Stimulated activated CD8-positive, alpha-beta memory T cell treated with anti-CD3 and anti-CD28 coated beads, Interleukin-7, amount 100 ng/mL, for 24 hours (primary cell): ENCODE measurements around the gene SETD3.

Source experiments
- DNase-seq: peaks from one replicate; pipeline ENCODE4 v3.0.0-alpha.2; 2020; ENCODE audit warnings: low read depth

The SETD3 gene

GRCh38 chr14:99422228-99423010 is 58.2 kb downstream of the SETD3 start:
- DNase-seq = no peak

DNA sequence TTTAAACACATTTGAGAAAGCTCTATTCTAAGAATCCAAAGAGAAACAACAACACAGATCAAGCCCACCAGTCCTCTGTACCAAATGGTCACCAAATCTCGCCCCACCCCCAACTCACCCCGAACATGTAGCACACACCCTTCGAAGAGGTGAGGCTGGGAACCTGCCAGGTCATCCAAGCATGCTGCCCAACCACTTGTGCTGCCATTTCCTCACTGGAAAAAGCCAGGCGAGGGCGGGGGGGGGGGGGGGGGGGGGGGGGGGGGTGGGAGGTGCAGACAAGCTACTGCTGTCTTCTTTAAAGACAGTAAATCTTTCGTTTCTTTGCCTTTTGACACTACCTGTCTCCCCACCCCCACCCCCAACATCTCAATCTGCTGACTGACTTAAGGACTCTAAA is 59.9 kb downstream of the SETD3 start:
- no peak for DNase-seq

DNA sequence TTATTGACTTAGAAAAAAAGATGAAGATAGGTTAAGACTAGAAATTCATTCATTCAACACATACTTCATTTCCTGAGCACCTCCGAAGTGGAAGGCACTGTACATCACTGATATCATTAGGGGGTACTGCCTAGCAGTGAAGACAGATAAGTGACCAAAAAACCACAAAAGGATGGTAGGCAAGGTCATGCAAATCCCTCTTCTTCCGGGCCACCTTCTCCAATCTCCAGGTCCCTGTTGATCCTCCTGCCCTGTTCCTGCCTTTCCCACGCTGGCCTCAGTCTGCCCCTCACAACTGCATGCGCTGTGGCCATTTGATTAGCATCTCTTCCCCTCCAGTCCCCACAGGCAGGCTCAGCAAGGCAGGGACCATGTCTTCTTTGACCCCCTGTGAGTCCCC is 60.8 kb downstream of the SETD3 start:
- no peak for DNase-seq

DNA sequence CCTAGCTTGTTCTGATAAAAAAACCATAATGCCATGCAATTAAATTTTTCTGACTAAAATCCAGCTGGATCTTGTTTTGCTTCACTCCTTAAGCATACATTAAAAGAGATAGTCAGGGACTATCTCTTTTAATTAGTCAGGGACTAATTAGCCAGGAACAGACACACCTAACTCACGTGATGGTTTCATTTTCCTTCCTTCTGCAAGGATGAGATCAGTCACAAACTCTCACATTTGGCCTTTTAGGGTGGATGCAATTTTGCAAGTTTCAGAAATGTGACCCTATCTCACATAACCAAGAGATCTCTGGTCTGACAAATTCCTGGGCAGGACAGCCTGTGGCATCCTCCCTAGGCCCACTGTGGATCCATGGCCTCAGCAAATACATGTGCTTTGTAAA is 62.4 kb downstream of the SETD3 start:
- DNase-seq = no peak

DNA sequence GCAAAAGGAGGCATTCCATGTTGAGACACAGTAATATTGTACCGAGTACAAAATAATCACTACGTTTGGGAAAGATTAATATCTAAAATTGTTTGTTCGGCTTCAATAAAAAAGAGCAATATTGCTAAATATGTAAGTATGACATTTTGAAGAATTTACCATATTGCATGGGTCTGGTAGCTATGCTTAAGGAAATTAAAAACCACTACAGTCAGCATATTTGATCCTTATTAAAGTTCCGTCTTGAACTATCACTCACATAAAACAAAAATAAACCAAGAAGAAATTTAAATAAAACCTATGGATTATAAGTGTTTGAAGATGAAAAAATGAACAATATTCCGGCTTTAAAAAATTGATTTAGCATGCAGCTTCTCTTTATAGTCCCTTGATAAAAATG is 63.8 kb downstream of the SETD3 start:
- no peak for DNase-seq

- no peak for DNase-seq
Measured at GRCh38 chr14:99415496-99416281, 65.0 kb downstream of the SETD3 start.

- no peak for DNase-seq
Measured at GRCh38 chr14:99413911-99414310, 66.7 kb downstream of the SETD3 start.

DNA sequence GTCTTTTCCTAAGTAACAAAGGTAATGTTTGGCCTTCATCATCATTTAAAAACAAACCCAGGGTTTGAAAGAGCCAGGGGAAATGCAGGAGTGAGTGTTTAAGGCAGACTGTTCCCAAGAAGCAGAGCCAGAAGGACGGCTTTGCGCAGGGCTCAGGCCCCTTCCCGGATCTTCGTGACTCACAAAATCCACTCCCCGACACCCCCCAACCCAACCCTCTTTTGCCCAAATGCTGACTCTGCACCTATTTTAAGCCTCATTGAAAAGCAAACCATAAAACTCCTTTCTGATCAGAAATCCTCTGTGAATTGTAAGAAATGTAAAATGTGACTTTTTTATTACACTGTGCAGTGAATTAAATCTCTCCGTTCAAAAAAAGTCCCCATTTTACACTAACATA is 67.5 kb downstream of the SETD3 start:
- DNase-seq = no peak

- no peak for DNase-seq
Measured at GRCh38 chr14:99412117-99413061, 68.3 kb downstream of the SETD3 start.

DNA sequence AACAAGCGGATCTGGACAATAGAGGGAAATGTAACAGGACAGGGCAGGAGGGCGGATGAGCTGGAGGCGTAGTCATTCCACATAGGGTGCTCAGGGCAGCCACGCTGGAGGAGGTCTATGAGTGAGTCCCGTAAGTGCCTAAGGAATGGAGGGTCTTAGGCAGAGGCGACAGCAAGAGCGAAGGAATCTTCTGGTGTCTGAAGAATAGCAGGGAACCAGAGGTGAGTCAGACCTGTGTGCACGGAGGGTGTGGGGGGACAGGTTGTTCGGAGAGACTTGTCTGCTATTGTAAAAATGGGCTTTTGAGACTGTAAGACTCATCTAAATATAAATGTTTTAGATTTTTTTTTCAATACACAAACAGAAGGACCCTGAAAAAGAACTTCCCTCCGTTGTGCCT is 70.6 kb downstream of the SETD3 start:
- no peak for DNase-seq

DNA sequence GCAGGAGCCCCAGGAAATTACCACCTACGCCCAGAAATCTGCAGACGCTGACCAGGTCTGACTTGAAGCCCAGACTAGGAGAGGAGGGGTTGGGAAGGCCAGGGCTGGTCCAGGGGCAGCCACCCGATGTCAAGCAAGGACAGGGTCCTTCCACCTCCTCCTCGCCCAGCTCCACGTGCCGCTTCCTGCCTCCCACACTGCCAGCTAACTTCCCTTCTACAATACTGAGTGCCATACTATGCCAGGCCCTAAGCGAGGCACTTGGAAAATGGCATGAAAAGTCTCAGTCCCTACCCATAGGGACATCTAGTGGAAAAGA is 71.7 kb downstream of the SETD3 start:
- no peak for DNase-seq

- no peak for DNase-seq
Measured at GRCh38 chr14:99408286-99408970, 72.2 kb downstream of the SETD3 start.

DNA sequence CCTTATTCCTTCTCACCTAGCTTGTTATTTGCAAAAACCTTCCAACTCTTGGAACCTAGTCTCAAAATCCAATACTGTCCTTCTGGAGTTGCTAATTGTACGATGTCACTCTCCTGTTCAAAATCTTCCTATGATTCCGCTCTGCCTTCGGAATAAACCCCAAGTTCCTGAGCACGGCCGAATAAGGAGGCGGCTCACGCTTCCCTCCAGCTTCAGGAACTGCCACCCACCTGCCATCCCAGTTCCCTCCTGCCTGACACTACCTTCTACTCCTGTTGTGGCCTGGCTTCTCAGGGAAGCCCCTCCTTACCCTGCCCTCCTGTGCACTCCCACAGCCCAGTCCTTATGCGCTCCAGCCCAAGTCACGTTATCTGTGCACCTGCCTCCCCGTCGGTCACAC is 73.2 kb downstream of the SETD3 start:
- no peak for DNase-seq

- DNase-seq = no peak
Measured at GRCh38 chr14:99402950-99403349, 77.7 kb downstream of the SETD3 start.

DNA sequence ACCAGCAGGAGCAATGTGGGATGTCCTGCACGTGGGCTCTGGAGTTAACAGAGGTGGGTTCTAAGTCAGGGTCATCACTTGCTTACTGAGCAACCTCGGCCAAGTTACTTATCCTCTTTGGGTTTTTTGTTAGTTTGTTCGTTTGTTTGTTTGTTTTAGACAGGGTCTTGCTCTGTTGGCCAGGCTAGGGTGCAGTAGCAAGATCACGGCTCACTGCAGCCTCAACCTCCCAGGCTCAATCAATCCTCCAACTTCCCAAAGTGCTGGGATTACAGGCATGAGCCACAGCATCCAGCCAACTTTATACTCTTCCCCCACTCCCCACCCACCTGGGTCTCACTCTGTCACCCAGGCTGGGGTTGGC is 78.4 kb downstream of the SETD3 start:
- no peak for DNase-seq

- DNase-seq = no peak
Measured at GRCh38 chr14:99401621-99402284, 78.9 kb downstream of the SETD3 start.

DNA sequence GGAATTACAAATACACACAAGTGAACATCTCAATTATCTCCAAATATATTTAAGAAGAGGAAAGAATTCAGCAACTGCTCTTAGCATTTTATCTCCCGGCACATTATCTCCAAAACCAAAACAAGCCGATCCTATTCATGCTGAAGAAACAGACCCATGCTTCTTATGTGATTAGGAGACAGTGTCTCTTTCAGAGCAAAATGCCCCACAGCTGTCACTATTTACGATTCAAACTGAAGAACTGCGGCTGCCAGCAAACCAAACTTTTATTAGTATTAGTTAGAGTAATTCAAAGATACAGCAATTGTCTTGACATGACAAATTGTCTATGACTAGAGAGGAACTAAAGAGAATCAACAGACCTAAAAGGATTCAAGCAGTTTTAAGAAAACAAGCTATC is 79.4 kb downstream of the SETD3 start:
- DNase-seq = no peak

DNA sequence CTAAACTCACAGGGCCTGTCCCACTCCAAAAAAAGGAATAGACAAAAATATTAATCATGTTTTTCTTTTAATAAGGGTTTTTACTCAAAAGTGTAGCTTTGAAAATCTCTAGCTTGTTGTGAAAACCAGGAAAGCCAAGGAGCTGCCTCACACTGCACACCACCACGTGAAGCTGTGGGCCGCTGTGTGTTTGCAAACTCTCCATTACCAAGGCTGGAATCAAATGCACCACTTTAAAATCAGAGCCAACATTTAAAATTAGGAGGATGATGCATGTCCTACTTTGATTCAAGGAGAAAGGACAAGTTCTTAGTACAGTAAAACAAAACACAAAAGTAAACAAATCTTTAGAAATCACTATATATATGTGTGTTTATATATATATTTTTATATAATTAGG is 83.0 kb downstream of the SETD3 start:
- DNase-seq = no peak

DNA sequence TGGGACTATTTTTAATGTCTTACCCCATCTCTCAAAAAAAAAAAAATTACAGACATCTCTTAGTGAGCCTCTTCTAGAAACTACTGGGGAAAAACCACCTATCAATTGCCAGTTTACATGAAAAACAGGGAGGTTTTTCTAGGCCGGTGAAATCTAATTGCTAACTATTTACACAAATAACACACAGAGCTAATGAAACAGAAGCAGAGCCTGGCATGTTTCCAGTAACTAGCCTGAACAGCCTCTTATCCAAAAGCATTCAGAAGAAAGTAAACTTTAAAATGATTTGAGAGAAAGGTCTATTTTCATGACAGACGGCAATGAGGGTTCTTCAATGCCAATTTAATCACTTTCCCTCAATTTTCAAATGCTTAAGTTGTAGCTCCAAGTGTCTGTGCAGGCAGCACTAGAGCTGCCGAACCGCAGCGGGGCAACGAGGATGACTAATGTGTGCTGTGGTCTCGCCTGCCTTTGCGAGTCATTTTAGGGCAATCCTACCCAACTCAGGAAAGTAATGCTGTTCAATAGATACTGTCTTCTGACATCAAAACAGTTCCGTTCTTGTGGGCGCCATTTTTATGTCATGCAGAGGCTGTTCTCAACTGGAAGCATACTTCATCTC is 84.6 kb downstream of the SETD3 start:
- DNase-seq = no peak

DNA sequence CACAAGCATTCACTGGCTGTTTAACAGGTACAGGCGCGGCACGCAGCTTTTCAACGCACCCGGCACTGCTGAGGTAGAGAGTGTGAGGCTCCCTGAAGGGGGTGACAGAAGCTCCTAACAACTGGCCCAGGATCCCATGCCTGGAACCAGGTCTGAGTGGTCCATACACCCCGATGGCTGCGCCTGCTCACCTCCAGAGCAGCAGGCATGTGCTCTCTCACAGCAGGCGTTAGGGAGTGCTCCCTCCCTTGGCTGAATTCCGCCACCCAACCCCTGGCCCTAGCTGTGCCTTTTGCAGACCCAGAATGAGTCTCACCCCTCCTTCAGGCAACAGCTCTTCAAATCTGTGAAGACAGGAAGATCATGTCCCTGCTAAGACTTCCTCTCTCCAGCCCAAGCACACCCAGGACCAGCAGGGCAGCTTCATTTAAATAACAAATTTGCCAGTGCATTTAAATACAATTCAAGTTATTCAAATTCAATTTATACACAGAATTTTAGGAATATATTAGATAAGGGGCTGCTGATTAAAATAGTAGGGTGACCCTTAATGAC is 86.0 kb downstream of the SETD3 start:
- no peak for DNase-seq
